HG03280 (cell line): ENCODE data around the gene FCN3.
"Not testable (repeated sequence)": the region's sequence is repeated elsewhere in the genome, so short reads cannot be mapped to it uniquely, and the experiment has no call there.

Experiments used
- ATAC-seq: cut with Tn5 transposase; IDR thresholded peaks from one replicate; pipeline ENCODE4 v1.9.1; 2021; ENCODE audit warnings: mild to moderate bottlenecking, moderate library complexity; ENCODE audit not compliant: unreplicated experiment

The FCN3 gene

DNA sequence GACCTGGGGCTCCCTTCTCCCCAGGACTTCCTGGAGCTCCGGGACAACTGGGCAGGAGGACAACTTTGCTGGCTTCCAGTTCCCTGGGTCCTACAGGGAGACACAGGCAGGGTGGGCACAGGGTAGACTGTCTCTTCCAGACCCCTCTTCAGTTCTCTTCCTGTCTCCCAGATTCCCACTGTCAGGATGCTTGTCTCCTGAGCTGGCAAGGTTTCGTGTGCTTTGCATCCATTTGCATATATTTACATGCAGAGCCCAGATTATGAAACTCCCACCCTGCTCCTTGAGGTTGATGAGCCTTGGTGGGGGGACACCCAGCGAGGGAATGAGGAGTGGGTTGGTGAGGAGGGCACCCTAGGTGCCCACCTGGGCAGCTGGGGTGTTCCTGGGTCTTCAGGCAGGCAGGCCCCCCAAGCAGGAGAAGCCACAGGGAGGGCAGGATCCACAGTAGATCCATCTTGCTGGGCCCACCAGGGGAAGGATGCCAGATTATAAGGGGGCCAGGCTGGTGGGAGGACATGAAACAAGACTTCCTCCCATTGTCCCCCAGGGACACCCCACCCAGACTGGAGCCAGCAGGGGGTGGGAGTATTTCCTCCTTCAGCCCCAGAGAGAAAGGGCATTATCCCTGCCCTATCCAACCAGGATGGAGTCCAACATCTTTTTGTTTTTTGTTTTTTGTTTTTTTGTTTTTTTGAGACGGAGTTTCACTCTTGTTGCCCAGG is at the start of gene FCN3:
Gene FCN3 (minus strand): TSS at position 463 of the 725 bp plus-strand sequence. CDS start 6 bp downstream, at position 457.
- no peak for ATAC-seq

DNA sequence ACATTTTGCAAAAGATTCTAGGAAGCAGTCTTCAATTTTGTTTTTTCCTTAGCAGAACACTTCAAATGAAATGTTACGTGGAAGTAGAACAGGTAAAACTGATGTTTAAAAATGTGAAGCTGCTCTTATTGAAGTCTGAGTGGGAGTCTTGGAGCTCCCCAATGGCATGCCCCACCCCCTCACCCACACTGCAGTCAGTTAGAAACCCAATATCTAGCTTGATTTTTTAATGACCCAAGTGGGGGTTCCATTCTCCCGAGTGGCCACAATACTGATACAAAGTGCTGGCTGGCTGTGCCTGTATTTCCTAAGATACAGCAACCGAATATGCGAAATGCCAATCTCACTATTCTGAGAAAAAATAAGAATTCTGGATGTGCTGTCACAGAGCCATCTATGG is 49.1 kb upstream of the FCN3 start:
- ATAC-seq, result no peak

DNA sequence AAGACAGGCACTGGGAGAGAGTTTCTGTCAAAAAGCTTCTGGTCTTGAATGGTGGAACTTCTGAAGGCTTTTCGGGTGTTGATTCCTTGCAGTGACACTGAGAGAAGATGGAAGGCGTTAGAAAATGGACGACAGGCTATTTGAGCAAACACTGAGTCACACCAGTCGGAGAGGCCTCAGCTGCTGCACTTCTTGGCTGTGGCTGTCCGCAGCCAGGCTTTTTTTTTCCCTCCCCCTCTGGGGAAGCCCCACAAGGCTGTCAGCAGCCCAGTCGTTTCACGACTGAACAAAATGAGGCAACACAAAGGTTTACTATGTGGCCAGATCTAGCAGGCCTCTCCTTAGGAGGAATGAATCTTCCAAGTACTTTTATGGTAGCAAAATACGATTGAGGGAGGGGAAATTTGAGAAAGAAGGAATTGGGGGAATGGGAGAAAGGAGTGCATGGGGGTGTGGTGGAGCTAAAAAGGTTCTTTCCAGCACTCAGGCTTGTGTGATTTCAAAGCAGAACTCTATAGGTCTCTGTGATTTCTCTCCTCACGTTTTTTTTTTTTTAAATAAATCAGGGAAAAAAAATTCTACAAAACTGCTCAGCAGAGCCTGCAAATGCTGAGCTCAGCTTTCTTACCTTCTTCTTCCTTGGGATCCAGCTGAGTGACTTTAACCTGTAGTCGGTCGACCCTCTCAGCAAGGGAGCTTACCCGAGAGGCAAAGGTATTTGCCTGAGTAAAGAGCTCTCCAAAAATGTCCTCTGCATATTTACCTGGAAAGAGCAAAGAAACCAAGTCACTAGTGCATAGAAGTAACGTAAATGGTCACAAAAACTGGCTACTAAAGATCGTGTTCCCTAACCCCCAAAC is 43.9 kb upstream of the FCN3 start:
- ATAC-seq, result peak; percentile 64

DNA sequence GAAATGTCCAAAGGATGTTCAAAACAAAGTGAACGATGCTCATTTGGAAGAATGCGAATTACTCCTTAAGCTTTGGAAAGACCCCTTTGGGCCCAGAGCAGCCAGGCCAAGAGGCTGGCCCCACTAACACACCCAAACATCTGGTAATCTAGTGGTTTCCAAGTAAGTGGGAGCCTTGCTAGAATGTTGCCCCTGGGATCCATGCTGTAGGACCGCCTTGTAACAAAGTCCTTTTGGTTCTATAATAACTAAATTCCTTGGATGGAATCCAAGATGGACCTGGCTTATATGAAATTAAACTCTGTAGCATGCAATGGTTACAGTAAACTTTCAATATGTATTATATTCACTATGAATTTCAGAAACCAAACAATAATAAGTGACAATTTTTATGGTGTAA is 43.1 kb upstream of the FCN3 start:
- no peak for ATAC-seq

DNA sequence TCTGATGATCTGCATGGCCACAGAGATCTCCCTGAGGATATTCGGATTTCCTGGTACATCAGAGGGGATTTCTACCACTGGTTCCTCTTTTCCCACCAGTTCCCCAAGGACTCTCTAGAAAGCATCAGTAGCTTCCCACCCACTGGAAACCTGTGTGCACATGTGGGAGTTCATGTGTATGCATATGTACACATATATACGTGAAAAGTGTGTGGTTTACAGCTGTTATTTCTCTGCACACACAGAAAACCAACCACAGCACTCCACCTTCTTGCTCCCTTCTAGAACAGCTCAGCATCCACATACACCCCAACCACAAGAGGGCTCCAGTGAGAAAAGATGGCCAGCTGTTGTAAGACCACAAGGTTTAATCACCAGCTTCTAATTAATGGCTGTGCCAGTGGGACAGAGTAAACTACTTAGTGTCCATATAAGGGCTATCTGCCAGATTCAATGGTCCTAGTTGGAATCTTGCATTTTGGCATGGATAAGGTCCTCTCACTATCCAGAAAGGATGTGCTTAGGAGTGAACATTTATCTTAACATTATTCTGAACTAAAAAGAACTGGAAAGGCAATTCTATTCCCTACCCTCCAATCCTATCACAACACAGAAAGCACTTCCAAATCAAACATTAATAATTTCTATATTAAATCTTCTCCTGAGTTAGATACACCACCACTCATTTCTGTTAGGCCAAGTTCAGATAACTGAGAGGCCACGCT is 41.9 kb upstream of the FCN3 start:
- no peak for ATAC-seq

DNA sequence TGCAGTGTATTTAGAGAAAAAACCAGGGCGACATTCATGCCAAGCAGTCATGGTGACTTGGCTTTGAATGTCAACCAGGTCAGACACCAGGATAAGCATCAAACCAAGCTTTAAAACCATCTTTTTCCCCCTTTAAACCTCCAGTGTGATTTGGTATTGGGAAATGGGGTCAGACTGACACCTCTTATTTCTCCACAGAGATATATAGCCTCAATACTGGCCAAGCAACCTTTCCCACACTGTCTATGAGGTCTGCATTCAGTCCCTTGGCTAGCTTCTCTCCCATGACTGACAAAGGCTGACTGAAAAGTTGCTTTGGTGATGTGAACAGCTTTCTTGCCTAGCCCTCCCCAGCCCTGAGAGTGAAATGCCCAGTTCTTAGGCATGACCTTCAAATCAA is 39.5 kb upstream of the FCN3 start:
- ATAC-seq, result no peak

DNA sequence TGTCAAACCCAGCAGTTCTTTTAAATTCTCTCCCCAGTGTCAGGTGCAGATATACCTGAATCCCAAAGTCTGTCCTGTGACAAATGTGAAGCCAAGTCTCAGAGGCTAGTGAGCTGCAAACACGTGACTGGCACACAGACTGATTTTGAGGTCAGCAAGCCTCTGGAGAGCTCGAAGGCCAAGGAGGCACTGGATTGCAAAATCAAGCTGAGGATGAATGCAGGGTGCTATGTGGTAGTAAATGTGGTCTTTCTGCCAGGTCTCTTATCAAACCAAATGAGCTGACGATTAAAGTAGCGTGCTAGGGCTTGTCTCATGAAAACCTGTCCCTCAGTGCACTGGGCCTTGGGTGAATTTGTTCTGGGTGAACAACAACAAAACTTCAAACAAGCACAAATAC is 38.4 kb upstream of the FCN3 start:
- no peak for ATAC-seq

DNA sequence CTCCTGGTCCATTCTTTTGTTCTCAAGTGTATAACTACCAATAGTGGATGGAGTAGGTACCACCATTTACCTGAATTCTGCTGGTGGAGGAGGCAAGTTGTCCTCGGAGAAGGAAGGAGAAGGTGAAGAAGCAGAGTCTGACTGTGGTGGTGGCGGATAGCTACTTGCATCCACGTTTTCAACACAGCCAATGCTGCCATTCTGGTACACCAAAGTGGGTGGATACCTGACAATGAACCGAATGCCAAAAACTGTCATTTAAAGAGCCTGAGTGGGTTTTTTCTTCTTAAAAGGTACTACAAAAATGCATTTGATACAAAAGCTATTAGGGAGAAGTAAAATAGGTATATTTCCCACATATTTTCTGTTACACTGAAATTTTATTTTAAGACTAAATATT is 37.9 kb upstream of the FCN3 start:
- ATAC-seq, result no peak

DNA sequence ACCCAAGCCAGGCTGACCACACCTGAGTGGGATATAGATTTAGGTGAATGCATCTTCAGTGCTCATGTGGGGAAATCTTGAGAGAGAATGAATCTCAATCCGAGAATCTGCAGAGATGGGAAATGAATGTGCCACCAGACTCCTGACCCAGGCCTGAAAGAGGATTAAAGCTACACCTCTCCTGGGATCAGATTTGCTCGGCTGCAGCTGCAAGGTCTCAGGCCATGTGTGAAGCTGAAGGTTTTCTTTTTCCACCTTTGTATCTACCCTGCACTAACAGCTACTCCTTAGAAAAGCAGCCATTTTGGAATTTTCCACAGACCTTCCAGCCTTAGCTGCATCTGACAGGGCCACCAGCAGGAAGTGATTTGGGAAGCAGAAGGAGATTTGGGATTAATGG is 36.1 kb upstream of the FCN3 start:
- no peak for ATAC-seq

DNA sequence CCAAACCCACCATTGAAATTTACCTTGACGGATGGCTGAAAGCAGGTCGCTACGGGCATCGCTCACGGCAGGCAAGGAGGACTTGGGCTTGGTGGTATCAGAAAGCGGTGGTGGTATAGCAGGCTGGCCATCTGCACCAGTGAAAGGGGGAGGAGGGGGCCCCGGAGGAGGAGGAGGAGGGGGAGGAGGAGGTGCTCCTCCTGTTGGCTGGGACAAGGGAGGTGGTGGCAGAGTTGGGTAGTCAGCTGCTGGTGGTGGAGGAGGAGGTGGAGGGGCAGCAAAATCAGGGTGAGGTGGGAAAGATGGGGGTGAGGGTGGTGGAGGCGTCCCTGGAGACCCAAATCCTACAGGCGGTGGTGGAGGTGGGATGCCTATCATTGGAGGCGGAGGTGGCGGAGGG is 35.0 kb upstream of the FCN3 start:
- ATAC-seq, result no peak

DNA sequence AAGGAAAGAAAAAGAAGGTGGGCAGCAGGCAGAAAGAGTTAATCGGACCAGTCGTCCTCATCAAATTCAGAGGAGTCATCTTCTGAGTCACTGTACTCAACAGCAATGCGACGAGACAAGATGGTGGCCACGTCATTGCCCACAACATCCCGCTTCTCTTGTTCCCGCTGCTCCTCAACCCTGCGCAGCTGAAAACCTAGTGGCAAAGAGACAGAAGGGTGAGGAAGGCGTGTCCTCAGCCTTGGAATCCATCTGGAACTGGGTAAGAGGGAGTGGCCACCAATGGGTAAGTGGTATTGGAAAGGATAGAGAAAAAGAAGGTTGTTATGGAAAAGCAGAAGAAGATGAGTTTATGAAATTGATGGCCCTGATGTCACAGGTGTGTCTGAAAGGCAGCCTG is 33.5 kb upstream of the FCN3 start:
- no peak for ATAC-seq

DNA sequence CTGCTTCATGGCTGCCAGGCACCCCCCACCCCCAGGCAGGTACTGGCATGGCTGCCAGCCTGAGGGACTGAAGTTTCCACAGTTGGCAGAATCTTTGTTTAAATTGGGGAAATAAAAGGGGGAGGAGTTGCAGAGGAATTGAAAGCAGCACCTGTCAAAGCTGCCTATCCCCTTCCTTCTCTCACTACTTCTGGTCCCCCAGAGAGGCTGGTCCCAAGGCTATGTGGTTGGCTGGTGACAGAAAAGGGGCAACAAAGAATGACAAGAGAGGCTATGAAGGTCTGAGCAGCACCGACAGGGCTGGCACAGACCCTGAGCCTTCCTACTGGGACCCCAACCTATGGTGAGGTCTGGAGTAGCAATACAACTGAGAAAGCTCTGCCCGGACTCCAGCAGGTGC is 32.2 kb upstream of the FCN3 start:
- not testable (repeated sequence) for ATAC-seq

DNA sequence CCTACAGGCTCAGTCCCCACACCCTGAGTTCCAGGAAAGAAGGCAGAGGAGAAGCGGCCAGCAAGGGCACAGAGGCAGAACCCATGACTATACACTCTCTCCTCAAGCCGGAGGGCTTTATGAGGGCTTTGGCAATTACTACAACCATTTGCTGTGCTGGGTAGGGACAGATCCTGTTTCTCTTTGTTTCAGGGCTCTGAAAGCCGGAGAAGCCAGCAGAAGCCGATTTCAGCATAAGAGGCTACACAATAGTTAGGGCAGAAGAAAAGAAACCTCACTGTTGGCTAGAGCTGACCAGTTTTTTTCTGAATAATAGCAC is 31.7 kb upstream of the FCN3 start:
- no peak for ATAC-seq

DNA sequence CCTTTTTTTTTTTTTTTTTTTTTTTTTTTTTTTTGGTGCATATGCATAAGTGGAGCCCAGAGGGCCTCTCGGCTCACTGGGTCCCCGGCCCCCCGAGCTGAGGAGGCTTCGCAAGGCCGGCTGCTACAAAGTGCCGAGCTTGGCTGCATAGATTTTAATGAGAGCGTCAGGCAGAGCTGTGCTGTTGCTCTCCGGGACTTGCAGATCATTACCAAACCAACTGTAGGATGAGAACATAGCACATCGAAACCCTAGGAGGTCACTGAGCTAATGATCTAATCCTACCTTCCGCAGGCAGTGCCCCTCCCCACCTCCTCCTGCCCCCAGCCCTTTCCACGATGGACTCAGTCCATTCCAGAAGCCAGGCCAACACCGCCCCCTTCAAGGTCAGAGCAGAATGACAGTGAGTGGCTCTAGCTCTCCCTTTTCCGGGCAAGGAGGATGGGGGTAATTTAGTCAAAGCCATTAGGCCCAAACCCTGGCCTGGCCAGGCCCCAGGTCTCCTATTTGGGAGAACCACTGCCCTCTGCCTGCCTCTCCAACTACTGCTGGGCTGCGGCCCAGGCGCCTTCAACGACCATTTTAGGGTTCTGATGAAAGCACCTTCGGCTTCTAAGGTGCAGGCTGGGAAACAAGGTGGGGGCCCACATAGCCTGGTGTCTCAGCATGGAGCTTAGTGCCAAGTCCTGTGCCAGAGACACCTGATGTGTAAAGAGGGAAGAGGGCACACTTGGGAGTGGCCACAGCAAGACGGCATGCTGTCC is 31.2 kb upstream of the FCN3 start:
- ATAC-seq, result not testable (repeated sequence)

DNA sequence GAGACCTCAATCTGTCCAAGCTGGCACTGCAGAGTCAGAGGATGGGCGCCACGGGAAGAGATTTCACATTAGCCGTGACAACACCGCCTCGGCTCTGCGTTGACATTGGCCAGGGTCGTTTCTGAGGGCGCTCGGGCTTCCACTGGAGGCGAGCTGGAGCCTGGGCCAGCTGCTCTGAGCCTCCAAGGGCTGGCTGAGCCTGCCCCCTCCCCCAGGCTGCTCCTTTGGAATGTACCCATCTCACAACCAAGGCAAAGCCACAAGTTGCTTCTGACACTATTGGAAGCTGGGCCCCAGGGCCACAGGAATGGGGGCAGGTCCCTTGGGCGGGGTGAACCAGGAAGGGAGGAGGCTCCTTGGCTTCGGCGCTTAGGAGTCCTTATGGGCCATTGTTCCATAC is 30.4 kb upstream of the FCN3 start:
- no peak for ATAC-seq

DNA sequence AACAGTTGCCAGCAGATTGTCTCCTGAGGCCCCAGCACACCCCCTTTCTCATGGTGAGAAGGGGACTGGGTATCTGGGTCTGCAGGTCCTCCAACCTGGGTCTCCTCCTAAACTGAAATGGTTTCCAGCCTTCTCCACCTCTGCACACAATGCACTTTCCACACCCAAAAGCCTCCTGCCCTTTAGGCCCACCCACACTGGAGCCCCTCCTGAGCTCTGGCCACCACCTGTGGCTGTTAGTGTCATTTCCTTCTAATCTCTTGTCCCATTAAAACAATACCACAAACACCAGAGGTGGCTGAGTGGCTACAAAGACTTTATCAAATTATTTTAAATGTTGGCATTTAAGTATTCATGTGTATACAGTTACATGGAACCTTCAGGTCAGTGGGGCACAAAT is 29.3 kb upstream of the FCN3 start:
- ATAC-seq, result no peak

DNA sequence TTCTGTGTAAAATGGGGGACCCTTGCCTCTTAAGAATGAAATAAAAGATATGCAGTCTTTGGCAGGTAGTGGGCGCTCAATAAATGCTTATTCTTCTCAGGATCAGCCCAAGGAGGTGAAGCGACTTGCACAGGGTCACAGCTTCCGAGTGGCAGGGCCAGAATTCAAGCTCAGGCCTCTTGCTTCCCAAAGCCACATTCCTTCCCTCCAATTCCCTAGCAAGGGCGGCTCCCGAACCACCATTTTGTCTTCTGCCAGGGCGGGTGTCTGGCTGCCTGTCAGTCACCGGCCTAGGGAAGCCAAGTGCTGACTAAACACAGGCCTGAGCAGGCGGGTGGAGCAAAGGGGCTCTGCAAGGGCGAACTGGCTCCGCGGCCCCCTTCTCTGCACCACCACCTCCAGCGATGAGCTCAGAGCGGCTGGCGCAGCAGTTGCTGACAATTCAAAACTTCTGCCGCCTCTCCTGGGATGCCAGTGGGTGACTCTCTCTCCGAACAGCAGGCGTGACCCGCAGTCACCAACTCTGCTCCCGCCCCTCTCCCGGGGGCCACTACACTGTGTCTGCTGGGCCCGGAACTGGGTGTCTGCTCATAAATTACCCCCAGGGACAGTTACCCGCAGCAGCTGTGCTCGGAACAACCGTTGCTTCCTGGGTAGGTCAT is 28.6 kb upstream of the FCN3 start:
- ATAC-seq, result no peak

DNA sequence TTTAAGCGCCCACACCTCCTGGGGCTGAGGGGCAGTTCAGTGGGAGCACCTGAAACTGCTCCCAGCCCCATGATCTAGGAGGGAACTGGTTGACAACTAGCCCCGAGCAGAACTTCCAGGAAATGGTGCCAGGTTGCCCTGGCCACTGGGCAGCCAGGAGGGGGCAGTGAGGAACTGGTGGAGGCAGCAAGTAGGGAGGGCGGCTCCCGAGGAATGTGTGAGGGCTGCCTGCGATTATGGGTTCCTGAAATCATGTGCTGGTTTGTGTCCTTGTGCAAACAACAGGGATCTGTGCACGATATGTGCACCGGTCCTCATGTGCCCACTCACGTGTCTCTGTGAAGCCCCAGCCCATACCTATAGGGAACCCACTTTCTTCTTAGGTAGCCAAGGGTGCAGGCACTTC is 27.7 kb upstream of the FCN3 start:
- no peak for ATAC-seq

DNA sequence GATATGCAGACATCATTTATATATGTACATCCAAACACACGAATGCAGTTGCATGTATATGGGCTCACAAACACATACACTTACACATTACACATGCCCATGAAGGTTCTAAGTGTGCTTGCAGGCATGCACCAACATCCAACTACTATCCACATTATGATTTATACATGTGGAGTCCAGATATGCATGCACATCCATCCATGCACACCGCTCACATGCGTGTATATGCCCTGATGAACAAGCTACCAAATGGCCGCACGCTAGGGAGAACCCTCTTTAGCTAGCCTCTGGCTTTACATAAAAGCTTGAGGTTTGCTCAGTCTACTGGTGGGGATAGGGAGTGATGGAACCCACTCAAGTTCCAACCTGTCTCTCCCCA is 26.3 kb upstream of the FCN3 start:
- no peak for ATAC-seq

DNA sequence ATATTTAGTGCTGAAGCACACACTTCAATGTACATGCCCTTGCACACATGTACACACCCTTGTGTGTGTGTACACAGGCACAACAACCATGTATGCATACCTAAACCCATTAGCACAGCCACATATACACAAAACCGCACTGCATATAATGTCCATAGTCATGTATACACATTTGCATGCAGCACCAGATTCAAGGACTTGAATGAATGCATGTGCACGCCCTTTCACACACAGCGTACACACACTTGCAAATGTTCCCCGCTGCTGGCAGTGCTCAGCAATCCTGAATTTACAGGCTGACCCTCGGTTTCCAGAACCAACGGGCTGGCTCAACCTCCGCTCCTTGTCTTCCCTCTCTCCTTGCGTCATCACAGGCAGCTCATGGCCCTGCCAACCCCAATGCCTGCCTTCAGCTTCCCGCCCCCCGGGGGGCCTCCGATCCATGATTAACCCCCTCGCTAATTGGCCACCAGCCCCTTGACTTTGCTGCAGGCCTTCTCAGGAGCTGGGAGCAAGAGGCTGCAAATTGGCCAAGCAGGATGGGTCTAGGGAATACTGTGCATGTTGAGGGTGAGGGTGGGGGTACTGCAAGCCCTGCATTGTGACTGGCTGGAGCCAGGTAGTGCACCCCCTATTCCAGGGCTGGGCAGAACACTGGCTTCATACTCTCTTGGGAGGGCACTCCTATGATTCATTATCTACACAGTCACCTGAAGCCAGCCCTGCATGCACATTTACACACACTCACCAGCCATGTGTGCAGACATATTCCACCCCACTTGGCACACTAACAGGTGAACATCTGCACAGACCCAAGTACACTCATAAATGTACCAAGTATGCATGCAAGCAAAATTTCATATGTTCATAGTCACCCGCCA is 25.7 kb upstream of the FCN3 start:
- ATAC-seq, result no peak
